GM12892 (cell line): Measurements from ENCODE around the gene OR8B12. TPM values are rescaled to one million over a fixed set of nuclear protein-coding genes. Genes with fewer than 3 reads are reported as not detected.

Experiments
- DNase-seq: peaks from one replicate; pipeline ENCODE4 v3.0.0; 2011; ENCODE audit not compliant: insufficient read length
- FAIRE-seq: peaks from 2 replicates; lab custom pipeline; 2011; peaks lifted over from hg19 to GRCh38; lab: Jason Lieb, UNC
- POLR2A ChIP-seq: IDR thresholded peaks from 2 replicates; pipeline ENCODE4 v1.6.1; 2011; ENCODE audit warnings: low read depth, low read length, control low read depth
- POLR2AphosphoS5 ChIP-seq: IDR thresholded peaks from 2 replicates; pipeline ENCODE4 v1.6.1; 2011; ENCODE audit warnings: low read depth, low read length, control low read depth
- TAF1 ChIP-seq: IDR thresholded peaks from 2 replicates; pipeline ENCODE4 v1.6.1; 2011; ENCODE audit warnings: low read depth, mild to moderate bottlenecking, control low read depth, low read length, borderline replicate concordance
- polyA plus RNA-seq: library from polyadenylated mRNA; unstranded; fragments of >200 nt; gene quantifications from one replicate; pipeline ENCODE4 v1.2.1, GENCODE V29; 2012; ENCODE audit warnings: missing spikeins, inconsistent platforms; ENCODE audit not compliant: missing spikeins

OR8B12 gene, protein sequence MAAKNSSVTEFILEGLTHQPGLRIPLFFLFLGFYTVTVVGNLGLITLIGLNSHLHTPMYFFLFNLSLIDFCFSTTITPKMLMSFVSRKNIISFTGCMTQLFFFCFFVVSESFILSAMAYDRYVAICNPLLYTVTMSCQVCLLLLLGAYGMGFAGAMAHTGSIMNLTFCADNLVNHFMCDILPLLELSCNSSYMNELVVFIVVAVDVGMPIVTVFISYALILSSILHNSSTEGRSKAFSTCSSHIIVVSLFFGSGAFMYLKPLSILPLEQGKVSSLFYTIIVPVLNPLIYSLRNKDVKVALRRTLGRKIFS
- not detected for polyA plus RNA-seq

- DNase-seq (no peak), FAIRE-seq (no peak)
- TF ChIP-seq POLR2AphosphoS5 = no peak
- no peak for TF ChIP-seq TAF1
- no peak for TF ChIP-seq POLR2A
These were observed at the start of gene OR8B12 for GRCh38 chr11:124543554-124543953. OR8B12 (minus strand) TSS chr11:124543654; CDS start chr11:124543654, 0 bp downstream.

DNA sequence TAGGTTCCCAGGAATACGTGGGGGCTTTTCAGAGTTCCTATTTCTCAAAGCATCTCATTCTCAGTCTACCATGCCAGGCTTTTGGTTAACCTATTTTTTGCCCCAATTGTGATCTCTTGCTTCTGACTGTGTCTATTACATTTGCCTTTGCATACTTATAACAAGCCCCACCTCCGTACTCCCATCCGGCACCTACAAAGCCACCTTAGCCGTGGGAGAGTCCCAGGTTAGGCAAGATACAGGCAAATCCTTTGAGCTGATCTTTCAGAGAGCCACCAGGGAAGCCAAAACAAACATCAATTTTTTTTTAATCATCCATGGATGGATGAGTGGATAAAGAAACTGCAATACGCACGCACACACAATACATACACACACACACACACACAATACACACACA, 49.2 kb upstream of the OR8B12 start:
- TF ChIP-seq POLR2AphosphoS5 (no peak), POLR2A (no peak), TAF1 (no peak)
- DNase-seq (no peak), FAIRE-seq (no peak)

DNA sequence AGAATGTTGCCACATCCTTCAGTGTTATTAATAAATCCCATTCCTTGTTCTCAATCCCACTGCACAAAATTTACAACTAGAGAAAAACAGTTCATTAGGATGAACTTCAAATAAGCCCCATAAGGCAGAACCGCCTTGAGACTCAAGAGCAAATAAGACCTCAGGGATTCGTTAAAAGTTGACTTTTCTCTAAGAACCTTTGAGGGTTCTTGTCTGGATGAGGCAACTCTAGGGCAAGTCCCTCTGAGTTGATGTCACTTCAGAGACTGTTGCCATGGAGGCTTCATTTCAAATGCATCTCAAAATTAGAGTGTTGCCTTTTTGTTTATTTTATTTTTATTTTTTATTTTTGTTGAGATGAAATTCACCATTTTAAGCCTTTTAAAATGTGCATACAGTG, 48.0 kb upstream of the OR8B12 start:
- no peak for TF ChIP-seq TAF1
- TF ChIP-seq POLR2A = no peak
- no peak for TF ChIP-seq POLR2AphosphoS5
- no peak for FAIRE-seq
- DNase-seq = no peak

DNA sequence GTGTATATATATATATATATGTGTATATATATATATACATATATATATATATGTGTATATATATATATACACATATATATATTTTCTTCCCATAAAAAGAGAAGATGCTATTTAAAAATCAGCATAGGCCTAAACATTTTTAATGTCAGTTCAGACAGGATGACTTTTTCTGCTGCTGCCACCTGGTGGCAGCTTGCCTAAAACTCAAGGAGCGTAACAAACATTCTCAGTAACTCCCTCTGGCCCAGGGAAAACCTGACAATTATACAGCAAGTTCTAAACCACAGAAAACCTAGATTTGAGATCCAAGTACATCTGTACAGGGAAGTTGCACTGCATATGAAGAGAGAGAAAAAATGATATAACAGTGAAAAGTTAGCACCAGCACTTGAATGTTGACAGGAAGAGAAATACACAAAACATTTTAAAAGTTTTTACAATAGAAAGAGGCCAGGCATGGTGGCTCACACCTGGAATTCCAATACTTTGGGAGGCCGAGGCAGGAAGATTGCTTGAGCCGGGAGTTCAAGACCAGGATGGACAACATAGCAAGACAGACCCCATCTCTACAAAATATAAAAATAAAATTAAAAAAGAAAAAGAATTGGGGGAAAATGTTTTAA, 42.9 kb upstream of the OR8B12 start:
- FAIRE-seq (peak; percentile 90), DNase-seq (no peak)
- TF ChIP-seq POLR2A = no peak
- TF ChIP-seq POLR2AphosphoS5 = no peak
- no peak for TF ChIP-seq TAF1

DNA sequence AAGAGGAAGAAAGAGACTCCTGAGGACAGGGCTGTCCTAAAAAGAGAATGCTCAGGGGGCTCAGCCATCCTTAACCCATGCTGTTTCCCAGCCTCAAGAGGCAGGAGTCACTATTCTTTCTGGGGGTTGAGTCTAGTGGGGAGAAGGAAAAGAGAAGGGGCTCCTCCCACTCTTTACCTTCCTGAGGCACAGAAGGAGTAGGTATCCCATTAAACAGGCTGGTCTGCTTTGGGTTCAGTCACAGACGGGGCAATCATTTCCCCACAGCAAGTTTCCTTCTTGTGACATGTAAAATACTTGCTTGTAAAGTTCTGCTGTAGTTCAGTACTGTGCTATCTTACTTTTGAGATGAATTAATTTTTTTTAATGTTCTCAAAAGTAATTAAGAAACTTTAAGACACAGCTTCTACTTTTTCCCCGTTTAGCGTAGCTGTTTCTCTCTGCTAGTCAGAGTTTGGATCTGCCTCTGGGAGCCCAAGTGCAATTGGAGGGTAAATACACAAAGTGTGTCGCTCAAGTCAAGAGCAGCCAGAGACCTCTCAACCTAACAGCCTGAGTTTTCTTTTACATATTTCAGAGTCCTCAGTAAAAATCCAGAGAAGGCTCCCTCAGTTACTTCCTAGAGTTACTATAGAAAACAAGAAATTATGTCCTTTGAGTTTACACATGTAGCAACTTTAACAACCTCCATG, 41.4 kb upstream of the OR8B12 start:
- TF ChIP-seq POLR2AphosphoS5 (no peak), TAF1 (no peak), POLR2A (no peak)
- DNase-seq = no peak
- no peak for FAIRE-seq

GRCh38 chr11:124583781-124584180, 40.3 kb upstream of the OR8B12 start:
- no peak for TF ChIP-seq POLR2AphosphoS5
- TF ChIP-seq TAF1 = no peak
- TF ChIP-seq POLR2A = no peak
- DNase-seq (no peak), FAIRE-seq (no peak)

DNA sequence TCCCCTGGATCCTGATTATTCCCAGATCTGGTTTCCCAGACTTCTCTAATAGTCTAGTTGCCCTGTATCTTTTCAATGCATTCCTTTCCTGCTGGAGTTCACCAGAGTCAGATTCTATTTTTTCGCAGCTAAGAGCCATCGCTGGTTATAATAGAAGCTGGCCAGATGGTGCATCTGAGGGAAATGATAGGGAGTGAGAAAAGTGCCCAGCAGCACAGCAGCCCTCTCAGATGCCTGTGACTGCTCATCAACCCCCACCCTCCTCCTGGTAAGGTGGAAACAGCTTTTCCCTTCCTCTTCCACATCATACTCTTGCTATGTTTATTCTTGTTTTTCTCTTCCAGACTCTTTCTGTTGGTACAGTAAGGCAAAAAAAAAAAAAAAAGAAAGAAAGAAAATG, 39.1 kb upstream of the OR8B12 start:
- TF ChIP-seq POLR2AphosphoS5 = no peak
- no peak for TF ChIP-seq TAF1
- TF ChIP-seq POLR2A = no peak
- DNase-seq (no peak), FAIRE-seq (no peak)

- TF ChIP-seq TAF1 (no peak), POLR2AphosphoS5 (no peak), POLR2A (no peak)
- no peak for FAIRE-seq
- no peak for DNase-seq
These were observed 38.4 kb upstream of the OR8B12 start for GRCh38 chr11:124581817-124582216.

GRCh38 chr11:124578761-124579160, 35.3 kb upstream of the OR8B12 start:
- TF ChIP-seq TAF1 = no peak
- TF ChIP-seq POLR2A = no peak
- TF ChIP-seq POLR2AphosphoS5 = no peak
- FAIRE-seq (no peak), DNase-seq (no peak)

DNA sequence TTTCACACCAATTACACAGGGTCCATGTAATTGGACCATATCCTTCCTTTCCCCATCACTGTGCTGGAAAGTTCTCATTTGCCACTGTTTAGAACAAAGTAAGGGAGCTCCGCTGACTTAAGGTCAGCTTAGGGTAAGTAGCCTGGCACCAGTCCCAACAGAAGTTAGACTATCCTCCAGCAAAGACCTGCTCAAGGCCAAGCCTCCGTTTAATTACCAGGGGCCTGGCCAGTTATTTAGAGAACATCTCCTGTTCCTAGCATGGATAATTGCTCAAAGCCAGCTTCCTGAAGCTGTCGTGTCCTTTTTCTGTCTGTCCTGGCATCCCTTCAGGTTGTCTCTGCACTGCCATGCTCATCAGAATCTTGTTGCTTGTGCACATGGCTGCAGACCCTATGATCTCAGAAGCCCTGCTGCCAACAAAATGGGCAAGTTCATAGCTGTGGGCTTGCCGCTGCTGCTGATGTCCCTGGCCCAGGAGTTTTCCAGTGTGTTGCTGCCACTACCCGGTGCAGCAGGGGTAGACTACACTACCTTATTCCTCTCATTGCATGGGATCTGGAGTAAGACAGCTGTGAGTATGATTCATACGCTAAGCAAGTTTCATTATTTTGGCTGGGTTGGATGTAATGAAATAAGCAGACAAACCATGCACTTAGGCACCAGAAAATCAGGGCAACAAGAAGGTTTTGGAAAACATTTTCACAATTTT, 34.4 kb upstream of the OR8B12 start:
- FAIRE-seq (no peak), DNase-seq (no peak)
- TF ChIP-seq POLR2AphosphoS5 (no peak), TAF1 (no peak), POLR2A (no peak)

DNA sequence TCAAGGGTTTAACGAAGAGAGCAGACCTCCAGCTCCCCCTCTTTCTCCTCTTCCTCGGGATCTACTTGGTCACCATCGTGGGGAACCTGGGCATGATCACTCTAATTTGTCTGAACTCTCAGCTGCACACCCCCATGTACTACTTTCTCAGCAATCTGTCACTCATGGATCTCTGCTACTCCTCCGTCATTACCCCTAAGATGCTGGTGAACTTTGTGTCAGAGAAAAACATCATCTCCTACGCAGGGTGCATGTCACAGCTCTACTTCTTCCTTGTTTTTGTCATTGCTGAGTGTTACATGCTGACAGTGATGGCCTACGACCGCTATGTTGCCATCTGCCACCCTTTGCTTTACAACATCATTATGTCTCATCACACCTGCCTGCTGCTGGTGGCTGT, 26.7 kb upstream of the OR8B12 start:
- FAIRE-seq (peak; percentile 33), DNase-seq (no peak)
- TF ChIP-seq POLR2AphosphoS5 (no peak), TAF1 (no peak), POLR2A (no peak)

GRCh38 chr11:124569697-124570096, 26.2 kb upstream of the OR8B12 start, which contains the start of gene OR8A1:
OR8A1 (plus strand) TSS chr11:124569997; CDS start chr11:124570120, 123 bp downstream.
- TF ChIP-seq TAF1 = no peak
- TF ChIP-seq POLR2A = no peak
- no peak for TF ChIP-seq POLR2AphosphoS5
- DNase-seq (no peak), FAIRE-seq (no peak)
